ENCODE results near the gene PA2G4.

The PA2G4 gene

DNA sequence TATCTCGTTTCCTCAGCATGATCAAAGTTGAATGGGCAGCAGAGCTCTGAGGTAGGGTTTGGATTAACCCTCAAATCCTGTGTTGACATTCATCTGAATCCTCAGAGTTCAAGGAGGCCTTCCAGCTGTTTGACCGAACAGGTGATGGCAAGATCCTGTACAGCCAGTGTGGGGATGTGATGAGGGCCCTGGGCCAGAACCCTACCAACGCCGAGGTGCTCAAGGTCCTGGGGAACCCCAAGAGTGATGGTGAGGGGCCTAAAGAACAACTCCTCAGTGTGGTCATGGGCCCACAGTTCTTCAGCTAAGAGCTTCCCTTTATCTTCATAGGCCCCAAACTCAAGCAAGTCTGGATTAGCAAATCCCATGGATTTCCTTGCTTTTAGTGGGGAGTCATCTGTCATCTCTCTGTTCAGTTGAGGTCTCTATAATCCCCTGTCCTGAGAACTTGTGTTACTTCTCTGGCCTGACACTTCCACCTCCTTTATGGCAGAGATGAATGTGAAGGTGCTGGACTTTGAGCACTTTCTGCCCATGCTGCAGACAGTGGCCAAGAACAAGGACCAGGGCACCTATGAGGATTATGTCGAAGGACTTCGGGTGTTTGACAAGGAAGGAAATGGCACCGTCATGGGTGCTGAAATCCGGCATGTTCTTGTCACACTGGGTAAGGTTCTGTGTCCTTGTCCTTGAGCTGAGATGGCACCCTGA, 55.3 kb downstream of the PA2G4 start:
- no peak for DNase-seq (ENCODE audit: extremely low spot score)
- TF ChIP-seq, protein P1, sequence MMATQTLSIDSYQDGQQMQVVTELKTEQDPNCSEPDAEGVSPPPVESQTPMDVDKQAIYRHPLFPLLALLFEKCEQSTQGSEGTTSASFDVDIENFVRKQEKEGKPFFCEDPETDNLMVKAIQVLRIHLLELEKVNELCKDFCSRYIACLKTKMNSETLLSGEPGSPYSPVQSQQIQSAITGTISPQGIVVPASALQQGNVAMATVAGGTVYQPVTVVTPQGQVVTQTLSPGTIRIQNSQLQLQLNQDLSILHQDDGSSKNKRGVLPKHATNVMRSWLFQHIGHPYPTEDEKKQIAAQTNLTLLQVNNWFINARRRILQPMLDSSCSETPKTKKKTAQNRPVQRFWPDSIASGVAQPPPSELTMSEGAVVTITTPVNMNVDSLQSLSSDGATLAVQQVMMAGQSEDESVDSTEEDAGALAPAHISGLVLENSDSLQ (IDR thresholded peaks at IDR 0.05) = no peak
- TF ChIP-seq ARNT (IDR thresholded peaks at IDR 0.05) = no peak
- TF ChIP-seq HDGF (IDR thresholded peaks at IDR 0.05; ENCODE audit: borderline replicate concordance) = no peak
- TF ChIP-seq SP1 (IDR thresholded peaks at IDR 0.05) = no peak
- no peak for TF ChIP-seq TARDBP (IDR thresholded peaks at IDR 0.05)
- no peak for TF ChIP-seq FOXM1 (IDR thresholded peaks at IDR 0.05; ENCODE audit: borderline replicate concordance)
- TF ChIP-seq ELF4 (IDR thresholded peaks at IDR 0.05) = no peak
- no peak for TF ChIP-seq CTBP1 (IDR thresholded peaks at IDR 0.05; ENCODE audit: borderline replicate concordance)
- no peak for TF ChIP-seq NFRKB (IDR thresholded peaks at IDR 0.05)
- no peak for TF ChIP-seq FOXK2 (IDR thresholded peaks at IDR 0.05)
- no peak for TF ChIP-seq BHLHE40 (IDR thresholded peaks at IDR 0.05; ENCODE audit: borderline replicate concordance)
- no peak for TF ChIP-seq SUZ12 (IDR thresholded peaks at IDR 0.05)
- TF ChIP-seq ZNF384 (IDR thresholded peaks at IDR 0.05) = no peak
- TF ChIP-seq FOXA1 (IDR thresholded peaks at IDR 0.05) = no peak
- CTCF ChIA-PET = no interaction called here
- POLR2A ChIA-PET = interaction anchor here (0.7 to 2.4 kb wide), 9 partner anchors 10 to 62 kb away, joined by 3 to 23 read pairs (median 8); partner anchors contain the start of genes ESYT1, RNF41, SMARCC2 and ZC3H10

DNA sequence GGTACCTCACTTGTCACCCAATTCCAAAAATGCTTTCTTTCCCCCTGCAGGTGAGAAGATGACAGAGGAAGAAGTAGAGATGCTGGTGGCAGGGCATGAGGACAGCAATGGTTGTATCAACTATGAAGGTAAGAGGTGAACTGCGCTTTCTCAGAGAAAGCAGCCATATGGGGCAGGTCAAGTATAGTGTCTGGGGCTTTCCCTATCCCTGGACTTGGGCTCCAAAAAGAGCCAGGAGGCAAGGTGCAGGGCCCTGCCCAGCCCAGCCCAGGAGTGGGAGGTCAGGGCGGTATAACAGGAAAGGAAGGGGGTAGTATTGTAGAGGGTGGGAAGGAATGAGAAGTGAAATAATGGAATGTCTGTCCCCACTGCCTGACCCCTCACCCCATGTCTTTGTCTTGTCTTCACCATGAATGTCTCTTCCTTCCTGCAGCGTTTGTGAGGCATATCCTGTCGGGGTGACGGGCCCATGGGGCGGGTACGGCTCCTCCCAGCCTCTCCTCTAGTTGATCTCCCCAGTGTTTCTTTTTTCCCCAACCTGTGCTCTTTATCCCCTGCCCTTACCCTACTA, 55.9 kb downstream of the PA2G4 start:
- DNase-seq (ENCODE audit: extremely low spot score) = no peak
- TF ChIP-seq, protein P1 (IDR thresholded peaks at IDR 0.05) = no peak
- TF ChIP-seq FOXM1 (IDR thresholded peaks at IDR 0.05; ENCODE audit: borderline replicate concordance) (no peak), BHLHE40 (IDR thresholded peaks at IDR 0.05; ENCODE audit: borderline replicate concordance) (no peak), HDGF (IDR thresholded peaks at IDR 0.05; ENCODE audit: borderline replicate concordance) (no peak), ARNT (IDR thresholded peaks at IDR 0.05) (no peak), ZNF384 (IDR thresholded peaks at IDR 0.05) (no peak), ELF4 (IDR thresholded peaks at IDR 0.05) (no peak), SP1 (IDR thresholded peaks at IDR 0.05) (no peak), TARDBP (IDR thresholded peaks at IDR 0.05) (no peak), NFRKB (IDR thresholded peaks at IDR 0.05) (no peak), LEF1 (IDR thresholded peaks at IDR 0.05; ENCODE audit: borderline replicate concordance) (no peak), FOXK2 (IDR thresholded peaks at IDR 0.05) (no peak), L3MBTL2 (conservative IDR thresholded peaks at IDR 0.05) (no peak), FOXA1 (IDR thresholded peaks at IDR 0.05) (no peak), CTBP1 (IDR thresholded peaks at IDR 0.05; ENCODE audit: borderline replicate concordance) (no peak)
- ChIA-PET CTCF (no interaction called here), POLR2A (interaction anchor here (1.2 to 2.4 kb wide), 3 partner anchors 33 to 42 kb away, joined by 3 to 23 read pairs (median 9); partner anchors contain the start of genes ESYT1 and ZC3H10)

DNA sequence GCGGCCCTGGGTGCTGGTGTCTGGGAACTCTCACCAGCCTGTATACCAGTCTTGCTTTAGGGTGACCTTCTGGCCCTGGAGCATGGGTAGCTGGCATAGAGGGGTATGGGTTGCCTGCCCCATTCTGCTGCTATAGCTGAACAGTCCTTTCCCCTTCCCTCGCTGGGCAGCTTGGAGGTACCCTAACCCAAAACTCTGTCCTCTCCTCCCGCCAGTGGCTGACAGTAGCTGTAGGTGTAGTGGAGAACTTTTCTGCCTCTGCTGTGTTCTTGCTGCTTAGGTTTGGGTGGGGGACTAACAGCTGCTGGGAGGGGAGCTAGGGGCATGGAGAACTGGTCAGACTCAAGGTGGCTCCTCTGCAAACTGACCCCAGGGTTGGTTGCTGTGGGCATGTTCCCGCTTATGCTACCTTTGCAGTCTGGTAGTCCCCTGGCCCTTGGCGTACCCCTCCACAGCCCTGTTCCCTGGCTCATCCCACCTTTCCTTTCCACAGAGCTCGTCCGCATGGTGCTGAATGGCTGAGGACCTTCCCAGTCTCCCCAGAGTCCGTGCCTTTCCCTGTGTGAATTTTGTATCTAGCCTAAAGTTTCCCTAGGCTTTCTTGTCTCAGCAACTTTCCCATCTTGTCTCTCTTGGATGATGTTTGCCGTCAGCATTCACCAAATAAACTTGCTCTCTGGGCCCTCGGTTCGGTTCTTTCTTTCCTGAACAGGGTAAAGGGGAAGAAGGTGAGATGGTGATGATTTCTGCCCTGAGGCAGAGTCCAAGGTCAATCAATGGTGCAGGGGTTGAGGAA, 56.7 kb downstream of the PA2G4 start:
- DNase-seq (ENCODE audit: extremely low spot score) = no peak
- ChIA-PET CTCF (interaction anchor here (0.6 kb wide), 1 partner anchor 43 kb away, joined by 6 read pairs; the partner anchor contains the start of gene ZC3H10), POLR2A (interaction anchor here (1.2 to 1.8 kb wide), 4 partner anchors 9 to 43 kb away, joined by 3 to 9 read pairs (median 4); partner anchors contain the start of genes ESYT1, SMARCC2 and ZC3H10)
- TF ChIP-seq SP1 (IDR thresholded peaks at IDR 0.05) (no peak), ELF4 (IDR thresholded peaks at IDR 0.05) (no peak), LEF1 (IDR thresholded peaks at IDR 0.05; ENCODE audit: borderline replicate concordance) (no peak), SUZ12 (IDR thresholded peaks at IDR 0.05) (no peak), ARNT (IDR thresholded peaks at IDR 0.05) (no peak), HDGF (IDR thresholded peaks at IDR 0.05; ENCODE audit: borderline replicate concordance) (no peak), TARDBP (IDR thresholded peaks at IDR 0.05) (no peak), ZNF384 (IDR thresholded peaks at IDR 0.05) (no peak), FOXA1 (IDR thresholded peaks at IDR 0.05) (no peak), FOXM1 (IDR thresholded peaks at IDR 0.05; ENCODE audit: borderline replicate concordance) (no peak), BHLHE40 (IDR thresholded peaks at IDR 0.05; ENCODE audit: borderline replicate concordance) (no peak), CTBP1 (IDR thresholded peaks at IDR 0.05; ENCODE audit: borderline replicate concordance) (no peak), FOXK2 (IDR thresholded peaks at IDR 0.05) (no peak), L3MBTL2 (conservative IDR thresholded peaks at IDR 0.05) (no peak)
- TF ChIP-seq, protein P1 (IDR thresholded peaks at IDR 0.05) = no peak

DNA sequence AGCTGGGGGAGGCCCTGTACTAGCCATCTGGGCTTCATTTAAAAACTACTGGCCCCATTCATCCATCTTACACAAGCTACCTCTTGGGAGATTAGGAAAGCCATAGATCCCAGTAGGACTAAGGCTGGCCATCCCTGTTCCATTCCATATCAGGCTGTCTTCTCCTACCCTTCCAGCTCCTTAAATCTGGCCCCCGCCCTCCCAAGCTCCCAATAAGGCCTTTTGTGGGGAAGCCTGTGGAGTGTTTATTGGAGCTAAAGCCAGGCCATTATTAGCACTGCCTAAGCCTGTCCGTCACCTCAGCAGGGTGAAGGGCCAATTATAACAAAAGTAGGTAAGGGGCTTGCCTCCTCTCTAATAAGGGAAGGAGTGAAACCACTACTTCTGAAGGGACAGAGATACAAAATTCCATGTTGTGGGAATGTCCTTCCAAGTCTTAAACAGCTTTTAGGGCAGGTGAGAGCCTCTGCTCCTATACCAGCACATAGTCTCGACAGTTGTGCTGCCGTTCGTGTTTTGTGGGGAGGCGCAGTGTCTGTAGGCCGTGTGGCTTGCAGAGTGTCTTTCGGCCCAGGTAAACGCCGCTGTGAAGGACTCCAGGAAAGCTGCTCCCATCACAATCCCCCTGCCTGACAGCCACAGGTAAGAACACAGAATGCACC, 57.5 kb downstream of the PA2G4 start:
- no peak for TF ChIP-seq L3MBTL2 (conservative IDR thresholded peaks at IDR 0.05)
- TF ChIP-seq, protein P1 (IDR thresholded peaks at IDR 0.05) = peak; percentile 4; the same call in 1 of the 2 replicates
- ChIA-PET POLR2A (interaction anchor here (0.9 to 1.8 kb wide), 5 partner anchors 8 to 34 kb away, joined by 3 to 9 read pairs (median 5); partner anchors contain the start of genes ESYT1 and SMARCC2), CTCF (interaction anchor here (0.6 kb wide), 1 partner anchor 44 kb away, joined by 6 read pairs; the partner anchor contains the start of gene ZC3H10)
- no peak for DNase-seq (ENCODE audit: extremely low spot score)
